IMR-90 (cell line): ENCODE results near the gene GNB1L.

ENCODE experiments used
- CEBPB ChIP-seq: IDR thresholded peaks from 2 replicates; pipeline ENCODE4 v1.6.1; 2012; ENCODE audit warnings: low read depth, low read length, improper control_type of control experiment
- CTCF ChIP-seq: conservative IDR thresholded peaks from 2 replicates; pipeline ENCODE4 v1.5.1; 2012; ENCODE audit warnings: mild to moderate bottlenecking, low read depth, low read length, improper control_type of control experiment
- POLR2A ChIP-seq: IDR thresholded peaks from 2 replicates; pipeline ENCODE4 v1.6.1; 2012; ENCODE audit warnings: mild to moderate bottlenecking, low read depth, low read length
- RAD21 ChIP-seq: IDR thresholded peaks from 2 replicates; pipeline ENCODE4 v1.6.1; 2012; ENCODE audit warnings: low read length, improper control_type of control experiment
- USF2 ChIP-seq: fragments of 150-350 bp; IDR thresholded peaks from 2 replicates; pipeline ENCODE4 v1.6.1; 2017; ENCODE audit warnings: mild to moderate bottlenecking, antibody characterized with exemption, low read length, low read depth

- no peak for TF ChIP-seq CTCF
- TF ChIP-seq POLR2A: no peak
- TF ChIP-seq CEBPB: no peak
- no peak for TF ChIP-seq RAD21
- no peak for TF ChIP-seq USF2
These were observed 22.4 kb upstream of the GNB1L start for GRCh38 chr22:19876941-19877625.
